HG02678 (cell line): ENCODE results near the gene ETS1.
A peak's percentile ranks its signal among the peaks of the same experiment; 100 is the strongest.

ENCODE experiments used
- ATAC-seq: cut with Tn5 transposase; IDR thresholded peaks from one replicate; pipeline ENCODE4 v1.9.1; 2021; ENCODE audit warnings: mild to moderate bottlenecking, moderate library complexity; ENCODE audit not compliant: unreplicated experiment

Gene ETS1

DNA sequence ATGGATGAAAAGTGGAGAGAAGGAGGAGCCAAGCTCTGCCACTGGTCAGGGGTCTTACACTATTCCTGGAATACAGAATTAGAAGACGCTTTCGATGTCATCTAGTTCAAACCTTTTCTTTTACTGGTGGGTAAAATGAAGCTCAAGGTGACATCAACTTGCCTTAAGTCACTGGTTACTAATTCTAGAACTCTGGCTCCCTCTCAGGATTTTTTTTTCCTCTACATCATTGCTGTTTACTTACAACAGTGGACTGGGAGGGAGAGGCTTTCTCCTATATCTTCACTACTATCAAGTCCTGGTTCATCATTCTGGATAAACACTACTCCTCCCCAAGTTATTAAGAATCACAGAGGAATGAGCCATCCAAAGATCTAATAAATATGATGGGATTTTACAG, 82.9 kb downstream of the ETS1 start:
- ATAC-seq = no peak

GRCh38 chr11:128503245-128503991, 83.9 kb downstream of the ETS1 start:
- ATAC-seq = no peak

- no peak for ATAC-seq
These were observed 84.6 kb downstream of the ETS1 start for GRCh38 chr11:128502726-128503125.

GRCh38 chr11:128501632-128502549, 85.5 kb downstream of the ETS1 start:
- no peak for ATAC-seq

DNA sequence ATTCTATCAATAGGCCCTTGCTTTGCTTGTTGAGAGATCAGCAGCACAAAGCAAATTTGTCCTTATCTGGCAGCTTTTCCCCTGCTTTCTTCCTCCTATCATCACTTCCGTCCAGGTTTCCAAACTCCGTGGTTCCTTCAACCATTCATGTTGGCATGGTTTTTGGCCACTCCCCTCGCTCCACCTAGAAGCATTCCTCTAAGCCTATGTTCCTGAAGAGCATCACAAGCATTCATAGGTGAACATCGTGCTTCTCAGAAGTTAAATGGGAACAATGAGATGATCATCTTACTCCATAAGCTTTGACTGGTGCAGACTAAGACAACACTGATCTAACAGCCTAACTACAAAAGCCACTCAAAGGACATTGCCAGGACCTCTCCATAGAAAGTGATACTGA, 86.3 kb downstream of the ETS1 start:
- no peak for ATAC-seq

- ATAC-seq = no peak
These were observed 86.9 kb downstream of the ETS1 start for GRCh38 chr11:128500493-128500892.

- no peak for ATAC-seq
These were observed 87.6 kb downstream of the ETS1 start for GRCh38 chr11:128499613-128500253.

DNA sequence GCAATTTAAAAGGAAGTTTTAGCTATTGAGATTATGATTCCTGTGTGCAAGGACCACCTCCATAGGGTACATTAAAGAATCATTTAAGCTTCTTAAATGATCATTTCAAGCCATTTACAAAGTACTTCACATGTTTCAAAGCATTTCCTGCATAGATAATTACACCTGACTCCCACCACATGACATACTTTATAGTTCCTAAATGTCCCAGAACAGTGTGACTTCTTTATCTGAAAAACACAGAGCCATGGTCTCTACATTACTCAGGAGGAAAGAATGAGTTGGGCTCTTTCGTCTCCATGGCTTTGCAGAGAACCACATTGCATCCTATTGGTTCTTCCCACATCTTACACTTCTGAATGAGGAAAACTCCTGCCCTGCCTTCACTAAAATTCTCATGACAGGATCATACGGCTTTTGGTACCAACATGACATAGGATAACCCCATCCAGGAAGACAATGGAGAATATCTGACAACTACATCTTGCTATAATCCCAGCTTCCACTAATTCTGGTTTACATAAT, 88.6 kb downstream of the ETS1 start:
- ATAC-seq = no peak

DNA sequence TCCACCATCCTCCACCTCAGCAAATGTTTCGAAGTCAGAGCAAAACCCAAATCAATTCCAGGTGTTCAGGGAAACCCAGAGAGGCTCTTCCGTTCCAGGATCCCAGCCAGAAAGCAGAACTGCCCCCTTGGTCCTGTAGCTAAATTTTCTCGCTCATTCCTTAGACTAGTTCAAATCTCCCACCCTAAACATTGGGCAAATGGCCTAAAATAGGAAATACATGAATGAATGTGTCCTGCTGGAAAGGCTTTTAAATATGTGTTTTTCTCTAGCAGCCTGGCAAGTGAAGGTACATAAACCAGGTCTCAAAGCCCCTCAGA, 89.6 kb downstream of the ETS1 start:
- no peak for ATAC-seq

DNA sequence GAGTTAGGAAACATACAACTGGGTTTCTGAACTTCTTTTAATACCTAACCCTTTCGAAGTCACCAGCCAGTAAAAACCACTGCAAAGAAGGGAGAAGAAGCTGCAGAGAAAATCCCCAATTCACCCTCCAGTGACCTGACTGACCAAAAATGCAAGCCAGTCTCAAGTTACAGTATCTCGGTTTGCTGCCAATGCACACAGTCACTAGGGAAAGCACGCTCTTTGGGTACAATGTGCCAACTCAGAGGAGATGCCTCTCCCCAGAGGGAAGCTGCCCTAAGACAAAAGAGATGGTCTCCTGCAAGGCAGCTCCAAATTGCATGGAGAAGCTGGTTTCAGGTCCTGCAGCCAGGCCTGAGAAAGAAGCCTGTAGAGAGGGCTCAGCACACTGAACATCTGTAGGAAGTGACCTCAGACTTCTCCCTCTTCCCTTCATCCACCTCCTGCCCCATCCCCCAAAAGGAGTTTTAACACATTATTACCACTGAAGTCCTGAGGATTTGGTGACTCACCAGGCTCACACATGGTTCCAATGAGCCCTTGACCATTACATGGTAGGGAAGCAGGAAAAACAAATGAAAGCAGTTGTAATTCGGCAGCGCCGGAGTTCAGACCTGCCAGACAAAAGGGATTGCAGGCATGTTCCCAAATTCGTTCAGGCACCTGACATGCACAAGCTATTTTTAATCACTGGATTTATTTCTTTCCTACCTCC, 90.1 kb downstream of the ETS1 start:
- peak; percentile 72 for ATAC-seq

DNA sequence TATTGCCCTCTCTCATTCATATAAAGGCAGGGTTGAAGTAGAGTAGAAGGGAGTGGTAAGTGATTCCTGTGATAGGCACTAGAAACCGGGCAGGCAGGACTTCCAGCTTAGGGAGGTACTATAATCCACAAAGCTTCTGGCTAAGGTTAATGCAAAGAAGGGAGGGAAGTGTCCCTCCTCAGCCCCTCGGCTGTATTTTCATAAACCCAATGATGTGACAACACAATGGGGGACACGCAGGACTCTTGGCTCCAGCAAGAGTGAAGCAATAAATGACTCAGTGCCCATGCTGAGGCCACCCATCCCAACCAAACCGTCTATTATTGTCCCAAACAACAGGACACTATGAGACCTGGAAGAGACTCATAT, 90.7 kb downstream of the ETS1 start:
- peak; percentile 27 for ATAC-seq

- no peak for ATAC-seq
These were observed 91.1 kb downstream of the ETS1 start for GRCh38 chr11:128496249-128496648.

GRCh38 chr11:128494418-128495332, 92.7 kb downstream of the ETS1 start:
- ATAC-seq = no peak

GRCh38 chr11:128493570-128493965, 93.8 kb downstream of the ETS1 start:
- ATAC-seq = no peak

GRCh38 chr11:128492903-128493569, 94.3 kb downstream of the ETS1 start:
- ATAC-seq = no peak

DNA sequence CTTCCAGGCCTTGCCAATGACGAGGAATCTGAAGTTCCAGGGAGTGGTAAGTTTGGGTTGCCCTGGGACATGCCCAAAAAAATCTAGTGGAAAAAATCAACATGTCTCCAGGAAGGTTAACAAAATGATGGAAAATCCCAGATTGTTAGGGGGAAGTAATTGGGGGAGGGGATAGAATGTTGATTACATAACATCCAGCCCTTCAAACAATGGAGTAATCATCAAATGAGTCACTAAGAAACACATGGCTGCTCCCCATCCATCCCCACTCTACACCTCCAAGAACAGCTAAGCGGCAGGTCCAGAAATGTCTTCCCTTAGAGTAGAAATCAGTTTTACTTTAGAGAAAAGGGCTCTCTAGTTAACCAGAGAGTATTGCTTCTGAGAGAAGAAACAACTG, 94.9 kb downstream of the ETS1 start:
- no peak for ATAC-seq

GRCh38 chr11:128491195-128491936, 96.0 kb downstream of the ETS1 start:
- ATAC-seq = no peak

- no peak for ATAC-seq
These were observed 97.3 kb downstream of the ETS1 start for GRCh38 chr11:128490092-128490491.

- ATAC-seq = no peak
These were observed 98.9 kb downstream of the ETS1 start for GRCh38 chr11:128488471-128488870.
